SK-N-SH treated with all-trans-retinoic acid at 6 μM for 48 hours (cell line): ENCODE measurements around the gene BACE1-AS.

Experiments used
- ATAC-seq: fragments of 200-7000 bp; cut with Tn5 transposase; 3 replicates; pipeline ENCODE4 v1.9.1; 2020; ENCODE audit warnings: mild to moderate bottlenecking, moderate library complexity
- ARNTL ChIP-seq: fragments of 450-650 bp; formaldehyde crosslinking; IDR thresholded peaks from 2 replicates; pipeline ENCODE4 v1.5.0; 2020; ENCODE audit warnings: low read depth, mild to moderate bottlenecking, moderate library complexity, borderline replicate concordance
- BACH2 ChIP-seq: fragments of 250-450 bp; sonication (Bioruptor Pico); IDR thresholded peaks from 2 replicates; pipeline ENCODE4 v1.9.0; 2021; ENCODE audit warnings: mild to moderate bottlenecking, borderline replicate concordance
- CREB5 ChIP-seq: fragments of 250-450 bp; sonication (Bioruptor Pico); IDR thresholded peaks from 2 replicates; pipeline ENCODE4 v1.5.1; 2020; ENCODE audit warnings: low read depth, mild to moderate bottlenecking, moderate library complexity
- CSDC2 ChIP-seq: fragments of 250-450 bp; sonication (Bioruptor Pico); IDR thresholded peaks from 2 replicates; pipeline ENCODE4 v1.5.0; 2020; ENCODE audit warnings: mild to moderate bottlenecking, moderate library complexity
- CSRNP3 ChIP-seq: fragments of 250-450 bp; sonication (Bioruptor Pico); IDR thresholded peaks from 2 replicates; pipeline ENCODE4 v1.5.1; 2021; ENCODE audit warnings: mild to moderate bottlenecking, moderate library complexity
- ESRRG ChIP-seq: fragments of 250-450 bp; sonication (Bioruptor Pico); IDR thresholded peaks from 2 replicates; pipeline ENCODE4 v1.6.1; 2021; ENCODE audit warnings: mild to moderate bottlenecking
- GLIS3 ChIP-seq: fragments of 250-450 bp; sonication (Bioruptor Pico); IDR thresholded peaks from 2 replicates; pipeline ENCODE4 v1.5.0; 2020; ENCODE audit warnings: mild to moderate bottlenecking, moderate library complexity
- ISL1 ChIP-seq: fragments of 250-450 bp; sonication (Bioruptor Pico); IDR thresholded peaks from 2 replicates; pipeline ENCODE4 v2.1.2; 2022; ENCODE audit warnings: mild to moderate bottlenecking, moderate library complexity
- OSR1 ChIP-seq: fragments of 250-450 bp; sonication (Bioruptor Pico); IDR thresholded peaks from 2 replicates; pipeline ENCODE4 v1.8.0; 2022; ENCODE audit warnings: moderate library complexity, mild to moderate bottlenecking, inconsistent platforms
- PATZ1 ChIP-seq: fragments of 250-450 bp; sonication (Bioruptor Pico); IDR thresholded peaks from 2 replicates; pipeline ENCODE4 v1.8.0; 2020; ENCODE audit warnings: mild to moderate bottlenecking, moderate library complexity, borderline replicate concordance
- POU6F1 ChIP-seq: fragments of 250-450 bp; sonication (Bioruptor Pico); IDR thresholded peaks from 2 replicates; pipeline ENCODE4 v1.8.0; 2021; ENCODE audit warnings: low read depth, mild to moderate bottlenecking, moderate library complexity, borderline replicate concordance
- PPARA ChIP-seq: fragments of 250-450 bp; sonication (Bioruptor Pico); IDR thresholded peaks from 2 replicates; pipeline ENCODE4 v1.5.0; 2020; ENCODE audit warnings: mild to moderate bottlenecking, borderline replicate concordance
- RARB ChIP-seq: fragments of 250-450 bp; sonication (Bioruptor Pico); IDR thresholded peaks from 2 replicates; pipeline ENCODE4 v1.8.0; 2021; ENCODE audit warnings: mild to moderate bottlenecking, moderate library complexity
- SNAI2 ChIP-seq: fragments of 250-450 bp; sonication (Bioruptor Pico); IDR thresholded peaks from 2 replicates; pipeline ENCODE4 v1.5.0; 2020; ENCODE audit warnings: mild to moderate bottlenecking, moderate library complexity
- TCF4 ChIP-seq: fragments of 250-450 bp; sonication (Bioruptor Pico); IDR thresholded peaks from 2 replicates; pipeline ENCODE4 v1.8.0; 2021; ENCODE audit warnings: mild to moderate bottlenecking, moderate library complexity, borderline replicate concordance
- TSHZ2 ChIP-seq: fragments of 250-450 bp; sonication (Bioruptor Pico); IDR thresholded peaks from 2 replicates; pipeline ENCODE4 v1.5.0; 2020; ENCODE audit warnings: mild to moderate bottlenecking, moderate library complexity
- ZC3H10 ChIP-seq: fragments of 250-450 bp; sonication (Bioruptor Pico); IDR thresholded peaks from 2 replicates; pipeline ENCODE4 v1.5.1; 2021; ENCODE audit warnings: mild to moderate bottlenecking, moderate library complexity
- ZFP3 ChIP-seq: fragments of 250-450 bp; sonication (Bioruptor Pico); IDR thresholded peaks from 2 replicates; pipeline ENCODE4 v1.5.0; 2020; ENCODE audit warnings: mild to moderate bottlenecking, moderate library complexity
- ZFP30 ChIP-seq: fragments of 450-650 bp; formaldehyde crosslinking; IDR thresholded peaks from 2 replicates; pipeline ENCODE4 v1.5.0; 2022; ENCODE audit warnings: mild to moderate bottlenecking, moderate library complexity
- ZNF565 ChIP-seq: fragments of 450-650 bp; formaldehyde crosslinking; conservative IDR thresholded peaks from 2 replicates; pipeline ENCODE4 v1.5.0; 2020; ENCODE audit warnings: low read depth, mild to moderate bottlenecking, moderate library complexity
- ZNF70 ChIP-seq: fragments of 450-650 bp; formaldehyde crosslinking; IDR thresholded peaks from 2 replicates; pipeline ENCODE4 v1.5.0; 2020; ENCODE audit warnings: mild to moderate bottlenecking, moderate library complexity
- ZNF8 ChIP-seq: fragments of 450-650 bp; formaldehyde crosslinking; IDR thresholded peaks from 2 replicates; pipeline ENCODE4 v1.5.0; 2020; ENCODE audit warnings: mild to moderate bottlenecking, moderate library complexity

Gene BACE1-AS

GRCh38 chr11:117292616-117293015 lies 1.5 kb downstream of the BACE1-AS start:
- ATAC-seq: no peak
- TF ChIP-seq TSHZ2 (CRISPR knock-in tag) (no peak), ZC3H10 (CRISPR knock-in tag) (no peak), ZFP30 (CRISPR knock-in tag) (no peak), ZNF70 (CRISPR knock-in tag) (no peak), ESRRG (no peak), ISL1 (CRISPR knock-in tag) (no peak), POU6F1 (CRISPR knock-in tag) (no peak), CSDC2 (CRISPR knock-in tag) (no peak), TCF4 (no peak), BACH2 (CRISPR knock-in tag) (no peak), OSR1 (CRISPR knock-in tag) (no peak), RARB (CRISPR knock-in tag) (no peak), ZNF8 (no peak), SNAI2 (CRISPR knock-in tag) (no peak), PATZ1 (CRISPR knock-in tag) (no peak), GLIS3 (CRISPR knock-in tag) (no peak), ARNTL (CRISPR knock-in tag) (no peak), CREB5 (no peak), ZNF565 (CRISPR knock-in tag) (no peak), PPARA (CRISPR knock-in tag) (no peak)

GRCh38 chr11:117295438-117296137 lies 4.4 kb downstream of the BACE1-AS start:
- no peak for TF ChIP-seq PPARA (CRISPR knock-in tag)
- TF ChIP-seq ZFP3 (CRISPR knock-in tag): no peak
- TF ChIP-seq GLIS3 (CRISPR knock-in tag): no peak
- no peak for TF ChIP-seq ARNTL (CRISPR knock-in tag)
- no peak for TF ChIP-seq RARB (CRISPR knock-in tag)
- no peak for TF ChIP-seq ZNF70 (CRISPR knock-in tag)
- ATAC-seq: no peak

- no peak for ATAC-seq
- TF ChIP-seq TCF4: no peak
Observed at GRCh38 chr11:117296881-117297280, 5.7 kb downstream of the BACE1-AS start.

GRCh38 chr11:117298195-117298594 lies 7.0 kb downstream of the BACE1-AS start:
- no peak for ATAC-seq
- TF ChIP-seq CSDC2 (CRISPR knock-in tag) (no peak), ESRRG (no peak), ZFP3 (CRISPR knock-in tag) (no peak), BACH2 (CRISPR knock-in tag) (no peak), ARNTL (CRISPR knock-in tag) (no peak), ZNF8 (no peak), ZNF70 (CRISPR knock-in tag) (no peak), CSRNP3 (no peak), OSR1 (CRISPR knock-in tag) (no peak), POU6F1 (CRISPR knock-in tag) (no peak), ZFP30 (CRISPR knock-in tag) (no peak), SNAI2 (CRISPR knock-in tag) (no peak), RARB (CRISPR knock-in tag) (no peak), CREB5 (no peak), ZNF565 (CRISPR knock-in tag) (no peak)
